ENCODE measurements around the gene XRCC5.

Gene XRCC5

DNA sequence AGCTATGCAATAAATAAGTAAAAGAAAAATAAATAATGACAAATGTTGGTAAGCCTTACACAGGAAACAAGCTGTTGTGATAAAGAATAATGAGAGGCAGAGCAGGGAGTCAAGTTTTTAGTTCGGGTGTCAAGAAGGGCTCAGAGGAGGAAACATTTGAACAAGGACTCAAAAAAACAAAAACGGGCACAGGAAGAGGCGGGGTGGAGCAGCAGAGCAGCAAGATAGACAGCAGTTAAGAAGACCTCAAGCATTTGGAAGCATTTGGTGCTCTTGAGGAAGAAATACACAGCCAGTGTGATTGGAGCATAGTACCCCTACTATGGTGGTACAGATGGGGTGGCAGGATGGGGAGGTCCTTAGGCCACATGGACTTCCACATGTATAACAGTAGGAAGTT, 24.6 kb upstream of the XRCC5 start:
- DNase-seq (ENCODE audit: low spot score) = no peak

DNA sequence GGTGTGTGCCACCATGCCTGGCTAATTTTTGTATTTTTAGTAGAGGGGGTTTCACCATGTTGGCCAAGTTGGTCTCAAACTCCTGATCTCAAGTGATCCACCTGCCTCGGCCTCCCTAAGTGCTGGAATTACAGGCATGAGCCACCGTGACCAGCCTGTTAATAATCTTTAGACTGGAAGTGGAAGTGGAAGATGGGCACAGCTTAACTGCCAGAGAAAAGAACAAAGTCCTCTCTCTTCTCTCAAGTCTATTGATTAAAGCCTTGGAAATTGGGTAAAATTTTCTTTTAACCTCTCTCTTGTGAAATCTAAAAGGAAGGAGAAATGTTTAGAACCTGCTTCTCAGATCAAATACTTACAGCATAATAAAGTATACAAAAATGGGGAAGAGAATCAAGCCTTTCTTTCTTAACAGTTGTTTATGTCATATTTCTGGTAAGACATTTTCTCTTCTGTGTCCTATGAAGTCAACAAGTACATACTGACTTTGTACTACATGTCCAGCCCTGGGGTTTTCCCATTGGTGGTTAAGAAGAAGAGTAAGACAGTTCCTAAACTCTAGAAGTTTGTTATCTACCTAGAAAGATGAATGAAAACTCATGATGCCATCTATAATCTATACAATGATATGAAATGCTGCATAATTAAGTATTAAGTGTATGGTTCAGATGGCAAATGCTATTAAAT, 22.8 kb upstream of the XRCC5 start:
- DNase-seq (ENCODE audit: low spot score) = no peak

DNA sequence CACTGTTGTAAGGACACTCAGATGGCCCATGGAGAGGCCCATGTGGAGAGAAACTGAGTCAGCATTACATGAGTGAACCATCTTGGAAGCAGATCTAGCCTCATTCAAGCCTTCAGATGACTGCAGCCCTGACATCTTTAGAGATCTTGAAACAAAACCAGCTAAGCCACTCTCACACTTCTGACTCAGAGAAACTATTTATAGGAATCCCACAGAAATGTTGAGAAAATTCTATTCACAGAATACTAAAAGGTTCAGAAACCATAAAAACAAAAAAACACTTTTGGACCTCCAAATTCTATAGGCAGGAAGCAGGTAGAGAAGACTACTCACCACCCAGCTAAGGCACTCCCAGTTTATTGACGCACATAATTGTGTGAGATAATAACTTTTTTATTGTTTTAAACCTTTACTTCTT, 18.8 kb upstream of the XRCC5 start:
- DNase-seq (ENCODE audit: low spot score) = no peak

DNA sequence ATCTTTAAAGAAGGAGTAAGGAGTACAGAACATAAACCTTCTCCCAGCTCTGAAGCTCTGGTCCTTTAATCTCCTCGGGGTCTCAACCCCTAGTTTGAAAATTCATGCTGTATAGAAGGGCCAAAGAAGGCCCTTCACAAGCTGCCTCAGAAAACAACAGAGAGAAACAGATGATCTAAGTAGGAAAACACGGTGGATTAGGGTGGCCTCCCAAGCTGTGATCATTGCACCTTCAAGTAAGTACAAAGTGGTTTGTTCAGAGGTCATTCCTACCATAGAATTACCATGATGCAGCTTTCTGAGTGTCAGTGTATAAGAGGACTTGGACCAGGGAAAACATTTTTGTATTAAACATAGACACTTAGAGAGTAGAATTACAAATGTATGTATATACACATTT, 16.5 kb upstream of the XRCC5 start:
- no peak for DNase-seq (ENCODE audit: low spot score)

DNA sequence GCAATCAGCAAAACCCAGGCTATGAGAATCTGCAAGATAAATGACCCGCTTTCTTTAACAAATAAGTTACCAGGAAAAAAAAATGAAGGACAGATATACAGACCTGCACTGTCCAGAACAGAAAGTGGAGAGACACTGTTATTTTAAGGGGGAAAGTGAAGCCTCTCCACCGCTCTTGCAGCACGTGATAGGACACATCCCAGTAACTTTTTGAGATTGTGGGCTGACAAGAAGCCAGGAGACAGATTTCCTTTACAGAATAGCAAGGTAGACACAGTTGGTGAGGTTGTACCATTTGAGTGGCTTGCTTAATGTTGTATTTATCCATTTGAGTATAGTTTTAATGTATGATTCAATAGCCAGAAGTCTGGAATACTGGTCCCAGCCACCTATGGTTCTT, 14.4 kb upstream of the XRCC5 start:
- no peak for DNase-seq (ENCODE audit: low spot score)

DNA sequence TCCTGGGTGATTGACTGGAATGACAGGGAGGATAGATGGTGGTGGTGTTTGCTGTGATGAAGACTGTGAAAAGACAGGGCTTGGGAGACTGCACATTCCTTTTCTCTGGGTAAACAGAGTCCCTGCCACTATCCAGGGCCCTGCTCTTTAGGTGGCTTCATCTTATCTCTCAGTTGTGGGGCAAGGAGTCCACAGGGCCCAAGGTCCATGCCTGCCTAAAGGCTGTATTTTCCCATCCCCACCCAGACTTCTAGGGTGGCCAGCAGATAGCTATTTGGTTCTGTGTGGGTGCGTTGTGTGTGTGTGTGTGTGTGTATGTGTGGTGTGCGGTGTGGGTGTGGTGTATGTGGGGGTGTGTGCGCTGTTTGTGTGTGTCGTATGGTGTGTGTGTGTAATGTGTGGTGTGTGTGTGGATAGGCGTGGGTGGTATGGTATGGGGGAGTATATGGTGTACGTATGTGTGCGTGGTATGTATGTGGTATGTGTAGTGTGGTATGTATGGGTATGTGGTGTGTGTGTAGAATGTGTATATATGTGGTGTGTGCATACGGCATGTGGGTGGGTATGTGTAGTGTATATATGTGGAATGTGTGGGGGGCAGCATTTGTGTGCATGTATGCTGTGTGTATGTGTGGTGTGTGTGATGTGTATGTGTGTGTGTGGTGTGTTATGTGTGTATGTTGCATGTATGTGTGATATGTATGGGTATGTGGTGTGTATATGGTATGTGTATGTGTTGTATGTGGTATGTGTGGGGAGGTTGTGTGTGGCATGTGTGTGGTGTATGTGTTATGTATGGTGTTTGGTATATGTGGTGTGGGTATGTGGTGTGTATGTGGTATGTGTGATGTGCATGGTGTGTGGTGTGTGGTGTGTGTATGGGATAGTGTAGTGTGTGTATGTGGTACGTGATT, 10.5 kb upstream of the XRCC5 start:
- no peak for DNase-seq (ENCODE audit: low spot score)

DNA sequence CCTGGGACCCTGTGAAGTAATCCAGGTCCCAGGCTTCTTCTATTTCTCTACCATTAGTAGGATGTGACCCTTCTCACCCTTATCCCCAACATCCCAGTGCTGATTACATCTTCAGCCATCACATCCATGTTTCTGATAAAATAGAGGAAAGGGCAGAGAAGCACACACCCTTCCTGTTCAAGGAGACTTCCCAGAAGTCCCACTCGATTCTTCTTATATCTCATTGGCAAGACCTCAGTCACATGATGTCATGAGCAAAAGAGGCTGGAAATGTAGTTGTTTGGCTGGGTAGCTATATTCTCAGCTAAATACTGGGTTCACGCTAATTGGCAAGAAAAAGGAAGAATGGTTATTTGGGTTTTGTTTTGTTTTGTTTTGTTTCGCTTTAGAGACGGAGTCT, 8.0 kb upstream of the XRCC5 start:
- no peak for DNase-seq (ENCODE audit: low spot score)

DNA sequence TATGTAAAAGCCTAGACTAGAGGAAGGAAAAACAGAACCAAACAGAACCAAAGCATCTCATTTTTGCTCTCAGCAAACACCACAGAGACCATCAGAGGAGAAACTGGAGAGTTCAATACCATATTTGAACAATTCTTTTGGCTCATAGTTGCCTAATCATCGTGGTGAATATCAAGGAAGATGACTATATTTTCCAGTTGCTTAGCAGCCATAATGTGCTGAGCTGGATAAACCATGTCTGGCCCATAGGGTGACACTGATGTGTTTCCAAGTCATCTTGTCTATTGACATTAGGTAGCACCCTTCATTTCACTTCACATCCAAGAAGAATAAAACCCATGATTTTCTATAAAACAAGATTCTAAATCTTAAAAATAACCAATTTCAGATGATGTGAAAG, 5.9 kb upstream of the XRCC5 start:
- DNase-seq (ENCODE audit: low spot score) = no peak

DNA sequence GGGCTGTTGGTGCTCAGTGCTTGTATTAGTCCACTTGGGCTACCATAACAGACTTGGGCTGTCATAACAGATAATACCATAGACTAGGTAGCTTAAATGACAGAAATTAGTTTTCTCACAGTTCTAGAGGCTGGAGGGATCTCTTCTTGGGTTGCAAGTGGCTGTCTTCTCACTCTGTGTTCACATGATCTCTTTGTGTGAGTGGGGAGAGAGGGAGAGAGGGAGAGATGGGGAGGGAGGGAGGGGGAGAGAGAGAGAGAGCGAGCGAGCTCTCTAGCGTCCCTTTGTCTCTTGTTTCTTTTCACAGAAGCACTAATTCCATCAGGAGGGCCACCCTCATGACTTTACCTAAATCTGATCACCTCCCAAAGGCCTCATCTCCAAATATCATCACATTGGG, 4.5 kb upstream of the XRCC5 start:
- no peak for DNase-seq (ENCODE audit: low spot score)

DNA sequence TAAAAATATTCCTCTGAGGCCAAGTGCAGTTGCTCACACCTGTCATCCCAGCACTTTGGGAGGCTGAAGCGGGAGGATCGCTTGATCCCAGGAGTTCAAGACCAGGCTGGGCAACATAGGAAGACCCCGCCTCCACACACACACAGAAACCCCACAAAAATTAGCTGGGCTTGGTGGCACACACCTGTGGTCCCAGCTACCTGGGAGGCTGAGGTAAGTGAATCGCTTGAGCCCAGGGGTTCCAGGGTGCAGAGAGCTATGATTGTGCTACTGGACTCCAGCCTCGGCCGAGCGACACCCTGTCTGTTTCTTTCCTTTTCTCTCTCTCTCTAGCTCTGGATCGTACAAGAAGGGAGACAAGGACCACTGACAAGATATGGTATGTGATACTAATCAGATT, 1.8 kb upstream of the XRCC5 start:
- DNase-seq (ENCODE audit: low spot score) = no peak

DNA sequence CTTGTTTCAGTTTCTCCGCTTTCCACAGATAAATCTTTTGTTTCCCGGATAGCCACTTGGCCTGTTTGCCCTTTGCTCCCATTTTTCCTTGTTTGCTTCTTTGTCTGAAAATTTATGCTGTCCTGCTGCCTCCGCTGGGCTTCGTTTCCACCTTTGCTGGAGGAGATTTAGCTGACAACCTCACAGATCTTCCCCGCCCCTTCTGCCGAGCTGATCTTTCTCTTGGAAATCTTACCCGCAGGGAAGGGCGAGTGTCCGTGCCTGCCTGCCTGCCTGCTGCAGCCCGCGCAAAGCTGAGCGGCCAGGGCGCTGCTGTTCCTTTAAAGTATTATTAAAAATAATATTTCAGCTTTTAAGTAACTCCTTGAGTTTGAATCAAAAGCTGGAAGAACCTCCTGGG, 1.4 kb upstream of the XRCC5 start:
- no peak for DNase-seq (ENCODE audit: low spot score)

DNA sequence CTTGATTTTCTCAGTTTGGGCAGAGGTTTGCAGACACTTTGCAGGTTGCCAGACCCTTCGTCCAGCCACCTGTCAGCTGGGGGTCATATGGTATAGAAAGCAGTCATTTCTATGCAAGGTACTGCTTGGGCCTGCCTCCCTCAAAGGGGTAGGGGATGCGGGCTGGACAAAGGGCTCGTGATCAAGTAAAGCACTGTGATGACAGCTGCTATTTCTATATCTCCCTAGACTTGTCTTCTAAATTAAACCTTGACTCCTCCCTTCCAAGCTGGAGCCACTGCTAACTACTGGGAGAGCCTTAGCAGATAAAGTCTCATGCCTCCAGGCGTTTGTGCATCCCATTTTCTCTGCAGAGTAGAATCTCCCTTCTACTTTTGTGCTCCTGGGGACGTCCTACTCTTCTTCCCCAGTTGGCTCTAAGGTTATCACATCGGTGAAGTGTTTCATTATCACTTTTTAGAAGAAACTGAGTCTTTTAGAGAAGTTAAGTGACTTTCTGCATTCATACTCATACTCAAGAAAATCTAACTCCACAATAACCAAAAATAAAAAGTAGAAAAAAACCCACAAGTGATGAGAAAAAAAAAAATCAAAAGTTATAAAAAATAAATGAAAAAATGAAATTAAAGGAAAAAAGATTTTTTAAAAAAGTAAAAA, 710 bp upstream of the XRCC5 start:
- no peak for DNase-seq (ENCODE audit: low spot score)

DNA sequence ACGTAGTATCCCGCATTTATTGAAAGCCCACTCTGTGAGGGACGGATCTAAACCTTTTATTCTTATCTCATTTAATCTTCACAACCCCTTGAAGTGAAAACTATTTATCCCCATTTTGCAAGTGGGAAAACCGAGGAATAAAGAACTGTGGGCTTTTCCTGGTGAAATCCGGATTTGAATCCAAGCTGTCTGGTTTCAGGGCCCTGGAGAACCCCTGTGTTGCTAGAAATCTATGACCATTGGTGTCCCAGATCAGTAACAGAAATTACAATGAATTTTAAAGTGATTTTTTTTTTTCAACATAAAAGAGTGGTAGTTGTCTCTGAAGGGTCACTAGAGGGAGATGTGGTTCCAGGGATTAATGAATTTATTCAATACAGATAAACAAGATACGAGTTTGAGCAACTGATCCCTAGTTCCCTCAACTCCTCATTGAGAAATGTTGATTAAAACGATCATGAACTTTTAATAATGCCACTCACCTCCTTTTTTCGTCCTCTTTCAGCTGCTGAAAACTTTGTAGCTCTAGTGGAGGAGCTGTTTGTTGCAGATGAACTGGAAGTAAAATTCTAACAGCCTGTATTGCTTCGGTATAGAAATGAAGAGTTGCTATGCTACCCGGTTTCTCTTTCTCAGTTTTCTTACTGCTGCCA, 940 bp downstream of the XRCC5 start:
- DNase-seq (ENCODE audit: low spot score) = peak; percentile 5

DNA sequence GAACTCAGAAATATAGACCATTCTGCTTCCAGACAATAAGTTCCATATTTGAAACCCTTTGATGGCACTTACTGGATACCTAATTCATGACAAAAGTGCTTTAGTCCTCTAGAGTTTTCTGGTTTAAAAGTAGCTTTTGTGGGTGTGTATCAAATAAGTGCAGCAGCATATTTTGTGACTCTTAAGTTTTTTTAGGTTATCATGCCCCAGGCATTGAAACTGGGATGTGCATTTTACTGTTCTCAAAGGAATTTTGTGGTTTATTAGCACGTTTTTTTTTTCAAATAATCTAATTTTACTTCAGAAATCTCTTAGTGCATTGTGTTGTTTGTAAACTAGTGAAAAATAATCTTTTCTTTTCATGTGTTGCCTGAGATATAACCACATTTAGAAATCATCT, 1.5 kb downstream of the XRCC5 start:
- no peak for DNase-seq (ENCODE audit: low spot score)

DNA sequence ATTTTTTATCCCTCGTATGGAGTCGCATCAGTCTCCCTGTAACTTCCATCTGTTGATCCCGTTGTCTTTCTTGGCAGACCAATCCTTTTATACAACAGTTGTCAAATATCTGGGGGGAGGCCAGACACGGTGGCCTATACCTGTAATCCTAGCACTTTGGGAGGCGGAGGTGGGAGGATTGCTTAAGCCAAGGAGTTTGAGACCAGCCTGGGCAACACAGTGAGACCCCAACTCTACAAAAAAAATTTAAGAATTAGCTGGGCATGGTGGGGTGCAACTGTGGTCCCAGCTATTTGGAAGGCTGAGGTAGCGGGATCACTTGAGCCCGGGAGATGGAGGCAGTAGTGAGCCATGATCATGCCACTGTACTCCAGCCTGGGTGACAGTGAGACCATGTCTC, 2.0 kb downstream of the XRCC5 start:
- DNase-seq (ENCODE audit: low spot score) = no peak

DNA sequence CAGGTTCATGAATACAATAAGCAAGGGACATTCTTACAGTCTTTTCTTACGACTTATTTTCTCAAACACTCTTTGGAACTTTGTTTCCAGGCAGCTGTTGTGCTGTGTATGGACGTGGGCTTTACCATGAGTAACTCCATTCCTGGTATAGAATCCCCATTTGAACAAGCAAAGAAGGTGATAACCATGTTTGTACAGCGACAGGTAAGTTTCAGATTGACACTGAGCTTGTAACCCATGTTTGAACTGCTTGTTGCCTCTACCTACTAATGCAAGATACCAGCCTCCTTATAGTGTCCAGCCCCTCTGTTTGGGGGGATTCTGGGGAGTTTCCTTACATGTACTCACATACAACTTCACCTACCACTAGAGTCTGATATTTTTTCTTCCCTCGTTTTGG, 3.8 kb downstream of the XRCC5 start:
- DNase-seq (ENCODE audit: low spot score) = no peak

DNA sequence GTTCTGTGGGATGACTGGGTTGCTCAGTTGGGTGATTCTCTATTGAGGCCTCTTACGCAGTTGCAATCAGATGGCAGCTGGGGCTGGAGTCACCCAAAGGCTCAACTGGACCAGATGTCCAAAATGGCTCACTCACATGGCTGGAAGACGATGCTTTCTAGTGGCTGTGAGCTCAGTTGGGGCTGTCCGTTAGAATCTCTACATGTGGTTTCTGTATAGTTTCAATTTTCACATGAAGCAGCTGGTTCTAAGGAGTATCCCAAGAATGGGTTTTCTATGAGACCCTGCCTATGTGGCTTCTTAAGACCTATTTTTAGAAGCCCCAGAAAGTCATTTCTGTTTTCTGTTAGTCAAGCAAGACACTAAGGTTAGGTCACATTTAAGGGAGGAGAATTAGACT, 4.4 kb downstream of the XRCC5 start:
- DNase-seq (ENCODE audit: low spot score) = no peak

DNA sequence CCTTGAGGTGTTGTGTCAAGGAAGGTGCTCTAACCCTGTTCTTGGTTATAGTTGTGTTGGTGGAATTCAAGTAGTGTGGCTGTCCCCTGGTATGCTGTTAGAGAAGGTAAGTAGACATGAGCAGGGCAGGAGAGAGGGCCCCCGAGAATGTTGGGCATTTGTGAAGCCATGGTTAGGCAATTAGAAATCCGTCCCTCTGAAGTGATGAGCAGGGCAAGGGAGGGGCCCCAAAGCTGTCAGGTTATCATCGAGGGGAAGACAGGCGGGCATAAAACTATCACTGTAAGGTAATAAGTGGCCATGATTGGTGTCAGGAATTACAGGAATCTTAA, 5.2 kb downstream of the XRCC5 start:
- no peak for DNase-seq (ENCODE audit: low spot score)

DNA sequence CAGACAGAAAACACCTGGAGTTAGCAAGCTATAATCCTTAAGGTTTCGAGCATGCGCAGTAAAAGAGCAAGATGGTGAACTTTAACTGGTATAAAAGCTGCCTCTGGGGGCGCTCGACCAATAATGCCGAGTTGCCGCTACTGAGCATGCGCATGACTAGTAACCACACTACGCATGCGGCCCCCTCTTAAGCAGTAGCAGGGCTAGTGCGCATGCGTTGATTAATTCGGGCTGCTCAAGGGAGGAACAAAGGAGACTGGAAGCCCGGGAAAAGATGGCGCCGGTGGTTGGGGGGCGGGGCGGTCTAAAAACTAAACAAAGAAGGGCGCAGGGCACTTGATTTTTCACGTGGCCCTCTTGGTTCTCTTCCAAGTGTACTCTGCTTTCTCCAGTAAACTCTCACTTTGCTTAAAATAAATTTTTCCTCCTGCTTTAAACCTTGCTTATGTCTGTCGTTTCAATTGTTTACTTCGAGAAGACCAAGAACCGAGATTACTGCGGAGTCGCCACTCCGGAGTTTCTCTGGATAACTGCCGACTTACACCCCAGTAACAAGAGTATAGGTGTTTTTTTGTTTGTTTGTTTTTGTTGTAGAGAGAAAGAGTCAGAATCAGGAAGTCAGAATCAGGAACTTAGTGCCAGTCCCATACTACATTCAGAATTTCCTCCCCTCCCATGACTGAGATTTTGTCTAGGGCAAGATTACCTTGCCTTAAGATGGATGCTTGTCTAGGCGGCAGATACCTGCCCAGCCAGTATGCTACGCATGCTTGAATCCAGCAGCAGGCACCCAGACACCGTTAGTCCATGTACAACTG, 5.8 kb downstream of the XRCC5 start:
- DNase-seq (ENCODE audit: low spot score) = peak; percentile 98

DNA sequence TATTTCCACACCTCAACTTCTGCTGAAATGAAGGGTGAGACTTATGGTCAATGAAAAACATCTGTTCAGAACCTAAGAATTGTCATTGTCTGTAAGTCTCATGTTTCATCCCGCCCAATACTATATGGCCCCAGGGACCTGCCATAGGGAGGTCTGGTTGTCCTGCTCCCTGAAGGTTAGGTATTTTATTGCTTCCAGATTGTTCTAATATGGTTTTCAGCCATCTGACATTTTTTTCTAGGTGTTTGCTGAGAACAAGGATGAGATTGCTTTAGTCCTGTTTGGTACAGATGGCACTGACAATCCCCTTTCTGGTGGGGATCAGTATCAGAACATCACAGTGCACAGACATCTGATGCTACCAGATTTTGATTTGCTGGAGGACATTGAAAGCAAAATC, 7.3 kb downstream of the XRCC5 start:
- DNase-seq (ENCODE audit: low spot score) = no peak

DNA sequence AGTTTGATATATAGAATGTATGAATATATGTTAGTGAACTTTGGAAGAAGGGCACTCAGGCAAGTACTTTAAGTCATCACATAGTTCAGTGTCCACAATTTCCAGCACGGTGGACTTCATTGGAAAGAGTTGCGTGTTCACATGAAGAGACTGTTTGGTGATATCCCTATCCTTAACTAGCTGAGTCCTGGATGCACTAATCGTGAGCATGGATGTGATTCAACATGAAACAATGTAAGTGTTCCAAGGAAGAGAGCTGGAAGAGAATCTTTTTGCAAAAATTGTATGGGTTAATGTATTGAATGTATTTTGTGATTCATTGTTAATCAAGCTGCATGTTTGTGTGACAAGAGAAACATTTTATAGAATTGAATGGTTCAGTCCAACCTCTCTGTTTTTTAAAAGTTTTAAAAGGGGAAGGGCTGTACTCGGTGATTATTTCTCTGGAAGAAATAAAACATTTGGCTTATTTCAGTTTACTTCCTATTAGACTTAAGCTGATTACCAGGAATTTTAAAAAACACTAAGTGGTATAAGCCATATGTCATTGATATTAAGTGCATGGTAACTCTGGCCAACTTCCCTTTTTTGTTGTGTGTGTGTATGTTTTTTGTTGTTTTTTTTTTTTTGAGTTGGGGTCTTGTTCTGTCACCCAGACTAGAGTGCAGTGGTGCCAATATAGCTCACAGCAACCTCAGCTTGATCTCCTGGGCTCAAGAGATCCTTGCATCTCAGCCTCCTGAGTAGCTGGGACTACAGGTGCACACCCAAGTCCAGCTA, 8.6 kb downstream of the XRCC5 start:
- no peak for DNase-seq (ENCODE audit: low spot score)
